GM21717 (cell line): ENCODE results near the gene PUSL1.

ENCODE experiments used
- ATAC-seq: cut with Tn5 transposase; IDR thresholded peaks from one replicate; pipeline ENCODE4 v1.9.1; 2021; ENCODE audit warnings: mild to moderate bottlenecking, moderate library complexity; ENCODE audit not compliant: unreplicated experiment

Gene PUSL1

GRCh38 chr1:1349256-1350012, 41.0 kb downstream of the PUSL1 start, which contains the start of gene DVL1:
Gene DVL1, minus strand, starts transcription at chr1:1349418. Its CDS starts 353 bp downstream, at chr1:1349065.
- ATAC-seq: no peak

GRCh38 chr1:1351511-1352427, 43.4 kb downstream of the PUSL1 start:
- ATAC-seq: no peak

GRCh38 chr1:1352786-1353388, 44.5 kb downstream of the PUSL1 start:
- ATAC-seq: no peak

DNA sequence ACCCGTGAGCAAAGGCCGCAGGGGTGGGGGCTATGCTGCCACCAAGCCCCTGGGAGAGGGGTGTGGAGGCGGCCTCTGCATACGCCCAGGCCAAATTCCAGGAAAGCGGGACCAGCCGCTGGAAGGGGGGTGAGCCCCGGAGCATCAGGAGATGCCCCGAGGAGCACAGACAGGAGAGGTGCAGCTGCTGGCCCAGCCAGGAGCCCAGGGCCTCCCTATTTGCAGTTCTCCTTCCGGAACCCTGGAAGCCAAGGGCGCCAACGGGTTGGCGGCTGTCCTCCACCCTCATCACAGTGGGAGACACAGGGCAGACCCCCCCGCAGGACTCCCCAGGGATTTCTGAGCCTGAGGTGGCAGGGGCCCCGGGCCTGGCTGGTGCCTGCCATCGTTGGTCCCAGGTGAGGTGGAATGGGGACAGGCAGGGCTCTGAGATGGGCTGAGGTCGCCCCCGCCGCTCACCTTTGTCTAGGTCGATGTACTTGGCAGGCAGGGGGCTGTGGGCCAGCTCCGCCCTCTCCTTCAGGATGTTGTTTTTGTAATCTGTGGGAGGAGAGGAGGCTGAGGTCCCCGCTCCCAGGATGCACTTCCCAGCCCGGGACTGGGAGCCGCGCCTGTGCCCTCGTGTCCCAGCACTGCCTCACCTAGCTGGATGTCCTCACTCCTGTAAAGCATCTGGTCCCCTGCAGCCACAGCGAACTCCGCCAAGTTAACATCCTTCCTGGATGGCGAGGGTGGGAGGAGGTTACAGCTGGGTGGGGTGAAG, 45.2 kb downstream of the PUSL1 start:
- no peak for ATAC-seq

GRCh38 chr1:1354271-1355247, 46.2 kb downstream of the PUSL1 start:
- ATAC-seq: no peak

- no peak for ATAC-seq
Measured at GRCh38 chr1:1355416-1355815, 47.0 kb downstream of the PUSL1 start.

GRCh38 chr1:1356166-1356795, 47.9 kb downstream of the PUSL1 start:
- ATAC-seq: no peak

DNA sequence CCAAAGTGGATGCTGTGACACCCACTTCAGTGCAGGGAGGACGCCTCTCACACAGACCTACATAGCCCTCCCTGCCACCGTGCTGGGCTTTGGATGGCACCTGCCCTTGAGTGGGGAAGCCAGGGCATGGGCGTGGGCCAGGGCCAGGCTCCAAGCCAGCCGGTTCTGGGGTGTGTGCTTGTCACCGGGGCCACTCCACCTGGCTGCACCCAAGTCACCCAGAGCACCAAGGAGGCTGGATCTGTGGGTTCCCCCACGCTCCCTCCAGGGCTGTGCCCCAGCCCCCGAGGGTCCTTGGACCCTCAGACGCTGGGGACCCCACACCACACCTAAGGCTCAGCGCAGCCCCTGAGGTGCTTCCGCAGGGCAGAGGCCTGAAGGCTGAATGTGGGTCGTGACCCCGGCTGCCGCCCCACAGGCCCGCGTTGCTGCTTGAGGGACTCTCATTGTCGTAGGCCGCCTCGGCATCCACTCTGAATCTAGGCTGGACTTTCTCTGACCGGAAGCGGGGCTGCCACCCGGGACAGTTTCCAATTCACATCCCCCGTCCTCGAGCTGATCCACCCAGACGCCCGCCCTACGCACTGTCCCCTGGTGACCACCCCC, 48.5 kb downstream of the PUSL1 start:
- ATAC-seq: no peak

- ATAC-seq: no peak
Measured at GRCh38 chr1:1357871-1358432, 49.6 kb downstream of the PUSL1 start.

DNA sequence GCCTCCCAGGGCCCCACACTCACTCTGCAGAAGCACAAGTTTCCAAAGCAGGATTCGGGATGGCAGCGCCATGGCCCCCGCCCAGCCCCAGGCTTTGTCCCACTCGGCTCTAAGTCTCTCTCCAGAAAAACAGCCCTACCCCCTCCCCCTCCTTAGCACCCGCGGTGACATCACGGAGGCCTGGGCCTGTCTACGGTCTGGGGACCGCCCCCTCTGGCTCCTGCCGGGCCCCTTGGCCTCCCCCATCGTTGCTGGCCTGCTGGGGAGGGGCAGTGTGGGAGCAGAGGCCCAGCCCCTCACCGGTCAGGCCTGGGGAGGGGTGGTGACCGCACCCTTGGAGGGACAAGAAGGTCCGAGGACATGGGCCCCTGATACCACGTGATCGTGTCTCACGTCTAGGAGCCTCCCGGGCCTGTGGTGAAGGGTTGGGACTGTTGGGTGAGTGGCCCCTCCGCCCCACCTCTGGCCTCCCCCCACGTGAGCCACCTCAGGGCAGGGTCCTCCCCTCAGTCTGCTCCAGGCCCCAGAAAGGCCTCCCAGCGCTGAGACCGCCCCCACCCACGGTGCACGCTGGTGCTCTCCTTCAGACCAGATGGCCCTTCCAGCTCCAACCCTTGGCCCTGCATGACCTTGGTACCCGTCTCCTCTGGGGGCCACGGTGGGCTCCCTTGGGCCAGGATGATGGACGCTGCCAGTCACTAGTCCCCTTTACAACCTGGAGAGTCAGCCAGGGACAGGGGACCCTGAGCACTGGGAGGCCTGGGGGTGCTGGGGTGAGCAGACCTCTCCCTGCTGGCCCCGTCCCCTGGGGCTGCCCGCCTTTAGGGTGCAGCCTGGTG, 50.3 kb downstream of the PUSL1 start, which contains the start of gene MXRA8:
TSS of gene MXRA8 (minus strand) at position 123 of the 839 bp plus-strand sequence. CDS start at position 72, 51 bp downstream.
- ATAC-seq: no peak

DNA sequence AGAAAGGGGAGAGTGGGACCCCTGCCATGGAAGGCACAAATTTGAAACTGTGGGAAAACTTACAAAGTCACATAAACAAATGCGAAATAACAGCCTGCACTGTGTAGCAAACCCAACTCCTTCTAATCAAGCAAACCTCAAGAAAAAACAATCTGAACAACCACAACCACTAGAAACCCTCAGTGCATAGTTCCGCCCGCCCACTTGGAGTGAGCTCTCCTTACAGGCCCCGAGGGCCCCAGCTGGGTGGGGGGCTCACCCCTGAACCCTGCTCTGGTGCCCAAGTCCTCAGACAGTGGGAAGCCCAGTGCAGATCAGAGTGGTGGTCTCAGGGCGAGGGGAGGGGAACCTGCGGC, 50.9 kb downstream of the PUSL1 start:
- ATAC-seq: no peak

GRCh38 chr1:1359664-1360468, 51.5 kb downstream of the PUSL1 start:
- ATAC-seq: no peak

- ATAC-seq: no peak
Measured at GRCh38 chr1:1360506-1361169, 52.2 kb downstream of the PUSL1 start.
